HG03571 (cell line): ENCODE data around the gene STARD4.

Experiments
- ATAC-seq: cut with Tn5 transposase; IDR thresholded peaks from one replicate; pipeline ENCODE4 v1.9.1; 2021; ENCODE audit not compliant: unreplicated experiment

The STARD4 gene

DNA sequence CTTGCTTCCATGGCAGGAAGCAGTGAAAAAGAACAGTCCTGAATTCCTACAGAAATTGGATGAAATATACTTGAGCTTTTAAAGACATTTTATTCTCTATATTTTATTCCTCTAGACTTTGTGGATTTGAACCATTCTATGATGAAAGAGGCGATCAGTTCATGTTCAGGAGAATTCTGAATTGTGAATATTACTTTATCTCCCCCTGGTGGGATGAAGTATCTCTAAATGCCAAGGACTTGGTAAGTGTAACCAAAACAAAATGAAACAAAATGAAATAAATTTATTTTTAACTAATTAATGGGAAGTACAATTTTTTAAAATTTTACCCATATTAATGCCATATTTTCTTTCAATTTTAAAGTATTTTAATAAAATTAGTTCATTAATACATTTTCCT is 34.1 kb downstream of the STARD4 start:
- ATAC-seq, result no peak

DNA sequence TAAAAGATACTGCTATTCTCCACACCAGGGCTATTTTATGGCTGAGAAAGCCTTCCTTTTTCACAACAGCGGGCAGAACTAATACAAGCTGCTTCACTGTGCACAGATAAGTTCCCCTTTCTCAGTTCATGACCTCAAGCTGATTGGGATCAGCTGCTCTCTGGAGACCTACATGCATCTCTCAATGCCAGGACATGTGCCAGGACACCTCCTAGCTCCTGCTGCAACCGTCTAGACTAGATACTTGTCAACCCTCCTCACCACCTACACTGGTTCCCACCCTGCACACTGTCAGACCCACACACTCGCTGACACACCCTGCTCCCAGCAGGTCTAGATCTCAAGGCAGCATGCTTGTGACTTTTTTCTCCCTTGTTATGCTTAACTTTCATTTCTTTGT is 39.8 kb downstream of the STARD4 start:
- ATAC-seq, result no peak

- ATAC-seq, result no peak
These were observed 40.2 kb downstream of the STARD4 start for GRCh38 chr5:111472096-111472495.

GRCh38 chr5:111469903-111470302 is 42.4 kb downstream of the STARD4 start:
- no peak for ATAC-seq

DNA sequence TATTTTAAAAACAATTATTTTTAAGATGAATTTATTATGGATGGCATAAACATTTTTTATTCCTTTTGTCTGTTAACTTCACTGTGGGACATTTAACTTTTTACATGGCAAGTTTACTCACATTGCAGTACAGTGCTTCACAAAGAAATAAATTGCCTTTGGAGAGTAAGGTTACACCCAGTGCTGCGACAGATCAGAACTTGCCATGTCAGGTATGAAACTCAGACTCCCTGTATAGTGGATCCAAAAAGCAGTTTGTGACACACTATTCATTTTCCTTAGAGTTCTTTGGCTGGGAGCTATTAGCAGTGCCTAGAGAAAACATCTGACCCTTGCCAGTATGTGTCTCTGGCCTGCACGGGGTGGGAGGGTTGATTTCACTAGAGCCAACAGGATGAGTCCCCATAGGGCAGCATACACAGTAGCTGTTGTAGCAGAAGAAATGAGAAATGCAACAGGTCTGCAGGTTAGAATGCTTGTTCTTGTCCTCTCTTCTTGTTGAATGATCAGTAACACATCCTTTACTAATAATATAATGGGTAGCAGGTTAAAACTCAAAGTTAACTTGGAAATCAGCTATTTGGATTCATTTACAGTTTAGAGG is 42.9 kb downstream of the STARD4 start:
- ATAC-seq, result no peak

DNA sequence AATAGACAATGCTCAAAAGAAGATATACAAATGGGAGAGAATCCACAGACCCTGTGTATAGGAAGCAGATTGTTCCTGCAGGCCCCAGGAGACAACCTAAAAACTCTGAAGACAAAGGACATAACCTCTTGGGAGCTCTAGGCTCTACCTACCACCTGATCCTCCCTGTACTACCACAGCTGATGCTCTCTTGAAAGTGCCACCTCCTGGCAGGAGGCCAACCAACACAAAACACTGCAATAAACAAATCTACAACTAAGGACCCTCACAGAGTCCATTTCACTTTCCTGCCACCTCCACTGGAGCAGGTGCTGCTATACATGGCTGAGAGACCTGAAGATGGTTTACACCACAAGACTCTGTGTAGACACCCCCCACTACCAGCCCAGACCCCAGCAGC is 49.0 kb downstream of the STARD4 start:
- no peak for ATAC-seq

DNA sequence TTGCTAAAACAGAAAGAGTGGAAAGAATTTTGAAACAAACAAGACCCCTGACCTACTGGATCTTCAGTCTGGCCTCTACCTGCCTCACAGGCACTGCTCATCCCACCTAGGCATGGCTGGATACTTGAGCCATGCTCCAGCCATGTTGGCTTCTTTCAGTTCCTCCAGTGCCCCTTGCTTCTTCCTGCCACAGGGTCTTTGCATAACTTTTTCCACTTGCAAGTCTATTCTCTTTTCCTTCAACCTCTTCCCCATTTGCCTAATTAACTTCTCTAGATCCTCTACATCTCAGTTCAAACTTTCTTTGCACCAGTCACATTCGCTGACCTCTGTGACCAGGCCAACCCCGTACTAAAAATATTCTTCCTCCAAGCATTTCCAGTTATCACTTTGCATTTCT is 50.4 kb downstream of the STARD4 start:
- ATAC-seq, result no peak

DNA sequence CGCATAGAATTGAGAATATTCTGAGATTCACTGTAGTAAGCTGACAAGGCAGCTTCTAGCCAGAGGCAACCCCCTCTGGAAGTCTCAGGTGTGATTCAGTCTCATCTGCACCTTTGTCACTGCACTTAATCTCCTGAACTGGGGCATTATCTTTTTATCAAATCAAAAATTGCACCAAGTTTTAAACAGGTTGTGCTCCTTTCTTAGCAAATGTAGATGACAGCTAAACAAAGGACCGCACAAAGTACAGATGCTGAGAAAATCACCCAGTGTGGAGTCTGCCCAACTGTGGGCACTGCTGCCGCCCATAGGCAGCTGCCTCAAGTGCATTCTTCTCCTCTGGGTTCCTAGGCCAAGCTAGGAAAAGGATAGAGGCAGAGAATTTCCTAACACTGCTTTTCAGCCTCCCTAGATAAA is 51.1 kb downstream of the STARD4 start:
- no peak for ATAC-seq

DNA sequence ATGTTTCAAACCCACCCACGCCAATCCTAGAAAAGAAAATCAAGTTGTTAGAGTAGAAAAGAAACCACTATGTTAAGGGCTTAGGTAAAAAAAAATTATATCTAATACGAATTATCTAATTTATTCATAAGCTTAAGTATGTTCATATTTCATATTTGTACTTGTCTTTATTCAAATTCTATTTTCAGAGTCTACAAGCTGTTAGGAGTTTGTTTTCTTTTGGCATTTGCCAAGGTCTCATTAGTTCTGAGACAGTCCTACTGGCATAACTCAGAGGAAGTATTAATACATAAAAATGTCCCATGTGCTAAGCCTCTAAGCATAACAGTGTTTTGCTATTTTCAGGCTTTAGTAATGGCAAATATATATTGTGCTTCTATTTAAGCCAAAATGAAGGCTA is 57.6 kb downstream of the STARD4 start:
- ATAC-seq, result no peak

GRCh38 chr5:111454198-111454622 is 58.1 kb downstream of the STARD4 start:
- ATAC-seq, result no peak

GRCh38 chr5:111453747-111454146 is 58.6 kb downstream of the STARD4 start:
- ATAC-seq, result no peak

DNA sequence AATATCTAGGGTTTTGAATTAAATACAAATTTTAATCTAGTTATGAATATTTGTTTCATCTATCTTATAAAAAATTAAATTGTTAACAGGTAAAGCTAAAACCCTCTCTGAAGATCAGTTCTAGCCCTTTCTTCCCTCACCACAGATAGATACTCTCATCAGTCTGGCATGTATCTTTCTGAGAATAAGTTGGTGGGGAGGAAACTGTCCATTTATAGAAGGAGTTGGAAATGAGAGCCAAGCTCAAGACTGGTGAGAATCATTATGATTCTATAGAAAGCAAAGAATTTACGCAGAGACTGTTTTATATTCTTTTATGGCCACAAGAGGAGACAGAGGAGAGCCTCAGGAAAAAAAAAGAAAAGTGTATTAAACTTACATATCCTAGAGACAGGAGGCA is 59.0 kb downstream of the STARD4 start:
- ATAC-seq, result no peak

DNA sequence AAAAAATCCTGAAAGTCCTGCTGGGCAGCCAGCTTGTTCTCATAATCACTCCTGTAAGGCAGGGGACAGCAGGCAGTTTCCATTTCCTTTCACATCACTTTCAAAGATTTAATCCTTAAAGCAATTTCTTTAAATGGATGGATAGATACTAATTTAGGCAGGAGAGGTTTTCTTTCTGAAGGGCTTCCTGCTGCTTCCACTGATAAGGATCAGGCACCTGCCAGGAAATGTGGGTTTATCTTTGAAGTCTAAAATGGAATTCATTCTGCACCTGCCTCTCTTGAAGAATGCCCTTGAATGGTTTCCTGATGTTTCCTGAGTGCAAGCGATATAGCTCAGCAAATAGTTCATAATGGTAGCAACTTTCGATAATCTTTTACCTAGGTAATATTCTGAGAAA is 64.5 kb downstream of the STARD4 start:
- ATAC-seq, result no peak

DNA sequence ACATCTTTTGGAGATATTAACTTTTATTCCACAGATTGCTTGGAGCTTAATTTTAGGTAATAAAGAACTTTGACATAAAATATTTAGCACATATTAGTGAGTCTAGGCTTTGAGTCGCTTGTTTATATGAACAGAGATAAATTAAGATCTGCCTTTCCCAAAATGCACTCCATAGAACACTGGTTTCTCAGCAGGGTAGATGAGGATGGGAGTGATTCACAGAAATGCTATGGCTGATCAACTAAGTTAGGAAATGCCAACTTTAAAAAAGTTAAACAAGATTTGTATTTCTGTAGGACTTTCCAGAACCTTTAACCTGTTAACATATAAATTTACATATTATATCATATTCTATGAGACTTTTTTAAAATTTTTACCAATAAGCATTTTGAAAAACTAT is 65.2 kb downstream of the STARD4 start:
- ATAC-seq, result no peak
